Central memory CD8-positive, alpha-beta T cell (primary cell): ENCODE data around the gene CHAD.

Source experiments
- ATAC-seq: fragments of 150-1000 bp; cut with Tn5 transposase; replicated peaks from 2 replicates; pipeline ENCODE4 v1.10.0; 2022; ENCODE audit warnings: mild to moderate bottlenecking, moderate FRiP score, moderate number of reproducible peaks; ENCODE audit not compliant: poor library complexity, severe bottlenecking; ENCODE audit errors: extremely low read depth
- DNase-seq, 2 donors: peaks; one replicate each; pipeline ENCODE4 v3.0.0; 2021; ENCODE audit warnings: low spot score in 2 of 2
- H3K27ac Mint-ChIP-seq: one replicate; pipeline ENCODE4 v1.8.0; 2022; ENCODE audit warnings: low read depth, mild to moderate bottlenecking, moderate library complexity, mixed read lengths
- H3K27me3 Mint-ChIP-seq: one replicate; pipeline ENCODE4 v1.8.0; 2022; ENCODE audit warnings: mixed read lengths
- H3K36me3 Mint-ChIP-seq: one replicate; pipeline ENCODE4 v1.8.0; 2022; ENCODE audit warnings: mild to moderate bottlenecking, moderate library complexity, mixed read lengths; ENCODE audit not compliant: insufficient read depth
- H3K4me1 Mint-ChIP-seq: one replicate; pipeline ENCODE4 v1.8.0; 2022; ENCODE audit warnings: mixed read lengths
- H3K4me3 Mint-ChIP-seq: one replicate; pipeline ENCODE4 v1.8.0; 2022; ENCODE audit warnings: mild to moderate bottlenecking, moderate library complexity, mixed read lengths
- H3K9me3 Mint-ChIP-seq: one replicate; pipeline ENCODE4 v1.8.0; 2022; ENCODE audit warnings: mixed read lengths

Gene CHAD

GRCh38 chr17:50484386-50485155 lies 15.9 kb upstream of the CHAD start:
- no peak for ATAC-seq
- Mint-ChIP-seq H3K27me3 (no peaks in the 10 kb centered on the region), H3K4me3 (no peak overlapping the region), H3K9me3 (no peaks in the 10 kb centered on the region), H3K27ac (peak overlapping the region; percentile 22), H3K4me1 (peaks cover 9% of the 10 kb centered on the region), H3K36me3 (peaks cover 22% of the 10 kb centered on the region)
- DNase-seq = no peak

GRCh38 chr17:50483266-50483665 lies 14.6 kb upstream of the CHAD start:
- Mint-ChIP-seq H3K9me3 (no peaks in the 10 kb centered on the region), H3K4me1 (peaks cover 17% of the 10 kb centered on the region), H3K27ac (no peak overlapping the region), H3K27me3 (no peaks in the 10 kb centered on the region), H3K4me3 (no peak overlapping the region), H3K36me3 (peaks cover 24% of the 10 kb centered on the region)
- ATAC-seq = no peak
- DNase-seq = no peak

- Mint-ChIP-seq H3K4me1 (peaks cover 21% of the 10 kb centered on the region), H3K9me3 (no peaks in the 10 kb centered on the region), H3K36me3 (peaks cover 24% of the 10 kb centered on the region), H3K27me3 (no peaks in the 10 kb centered on the region), H3K27ac (no peak overlapping the region), H3K4me3 (no peak overlapping the region)
- no peak for ATAC-seq
- DNase-seq = peak; percentile 49 to 65
These were observed 13.8 kb upstream of the CHAD start for GRCh38 chr17:50482516-50482915.

GRCh38 chr17:50482110-50482509 lies 13.4 kb upstream of the CHAD start:
- Mint-ChIP-seq H3K36me3 (peaks cover 24% of the 10 kb centered on the region), H3K4me1 (peaks cover 21% of the 10 kb centered on the region), H3K27ac (no peak overlapping the region), H3K9me3 (no peaks in the 10 kb centered on the region), H3K27me3 (no peaks in the 10 kb centered on the region), H3K4me3 (no peak overlapping the region)
- DNase-seq (no peak), ATAC-seq (no peak)

DNA sequence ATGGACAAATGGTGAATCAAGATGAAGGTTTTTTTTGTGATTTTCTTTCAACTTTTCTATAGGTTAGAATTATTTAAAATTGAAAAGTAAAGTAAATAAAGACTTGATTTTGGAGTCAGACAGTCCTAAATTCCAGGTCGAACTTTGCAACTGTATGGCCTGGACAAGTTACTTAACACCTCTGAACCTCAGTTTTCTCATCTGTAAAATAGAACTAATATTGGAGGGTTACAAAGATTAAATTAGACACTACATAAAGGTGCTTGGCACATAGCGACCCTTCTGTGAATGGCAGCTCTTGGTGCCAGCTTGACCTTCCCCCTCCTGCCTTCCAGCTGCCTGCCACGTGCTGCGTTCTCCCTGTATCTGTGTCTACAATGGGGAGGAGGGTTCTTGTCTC lies 13.0 kb upstream of the CHAD start:
- no peak overlapping the region for H3K27ac Mint-ChIP-seq
- H3K27me3 Mint-ChIP-seq = no peaks in the 10 kb centered on the region
- H3K4me3 Mint-ChIP-seq = no peak overlapping the region
- DNase-seq (no peak), ATAC-seq (no peak)
- H3K36me3 Mint-ChIP-seq = peaks cover 24% of the 10 kb centered on the region
- peaks cover 21% of the 10 kb centered on the region for H3K4me1 Mint-ChIP-seq
- no peaks in the 10 kb centered on the region for H3K9me3 Mint-ChIP-seq

DNA sequence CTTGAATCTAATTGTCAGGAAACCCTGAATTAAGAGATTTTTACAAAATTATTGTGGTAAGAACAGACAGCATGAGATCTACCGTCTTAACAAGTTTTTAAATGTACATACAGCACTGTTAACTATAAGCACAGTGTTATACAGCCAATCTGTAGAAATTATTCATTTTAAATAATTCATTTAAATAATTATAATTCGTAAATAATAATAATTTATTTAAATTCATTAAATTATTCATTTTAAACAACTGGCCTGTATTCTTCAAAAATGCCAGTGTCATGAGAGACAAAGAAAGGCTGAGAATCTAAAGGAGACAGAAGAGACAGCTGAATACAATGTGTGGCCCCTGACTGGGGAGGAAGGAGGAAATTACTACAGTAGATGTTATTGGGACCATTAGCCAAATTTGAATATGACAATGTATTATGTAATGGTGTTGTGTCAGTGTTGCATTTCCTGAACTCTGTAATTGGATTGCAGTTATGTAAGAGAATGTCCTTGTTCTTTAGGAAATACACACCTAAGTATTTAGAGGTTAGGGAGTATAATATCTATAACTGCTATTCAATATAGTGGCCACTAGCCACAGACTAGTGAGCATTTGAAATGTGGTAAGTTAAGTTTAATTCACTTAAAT lies 12.3 kb upstream of the CHAD start:
- H3K27me3 Mint-ChIP-seq = no peaks in the 10 kb centered on the region
- H3K4me3 Mint-ChIP-seq = no peak overlapping the region
- no peaks in the 10 kb centered on the region for H3K9me3 Mint-ChIP-seq
- no peak for ATAC-seq
- DNase-seq = no peak
- no peak overlapping the region for H3K27ac Mint-ChIP-seq
- peaks cover 21% of the 10 kb centered on the region for H3K4me1 Mint-ChIP-seq
- peaks cover 19% of the 10 kb centered on the region for H3K36me3 Mint-ChIP-seq

- Mint-ChIP-seq H3K36me3 (peaks cover 14% of the 10 kb centered on the region), H3K9me3 (no peaks in the 10 kb centered on the region), H3K27me3 (no peaks in the 10 kb centered on the region), H3K4me3 (peak overlapping the region; percentile 75), H3K27ac (no peak overlapping the region), H3K4me1 (peaks cover 21% of the 10 kb centered on the region)
- DNase-seq (no peak), ATAC-seq (no peak)
These were observed 11.6 kb upstream of the CHAD start for GRCh38 chr17:50480142-50480764.

GRCh38 chr17:50479522-50480141 lies 11.0 kb upstream of the CHAD start:
- peak; percentile 26 to 44 for DNase-seq
- no peak overlapping the region for H3K27ac Mint-ChIP-seq
- ATAC-seq = peak; percentile 66
- peaks cover 21% of the 10 kb centered on the region for H3K4me1 Mint-ChIP-seq
- no peaks in the 10 kb centered on the region for H3K9me3 Mint-ChIP-seq
- H3K4me3 Mint-ChIP-seq = peak overlapping the region; percentile 75
- H3K27me3 Mint-ChIP-seq = no peaks in the 10 kb centered on the region
- peaks cover 14% of the 10 kb centered on the region for H3K36me3 Mint-ChIP-seq

- peaks cover 21% of the 10 kb centered on the region for H3K4me1 Mint-ChIP-seq
- peak; percentile 64 to 68 for DNase-seq
- H3K4me3 Mint-ChIP-seq = peak within 1 kb of the TSS; percentile 75
- H3K27ac Mint-ChIP-seq = peak within 1 kb of the TSS; percentile 93
- H3K36me3 Mint-ChIP-seq = peaks cover 9% of the 10 kb centered on the region
- H3K27me3 Mint-ChIP-seq = no peaks in the 10 kb centered on the region
- H3K9me3 Mint-ChIP-seq = no peaks in the 10 kb centered on the region
- ATAC-seq = peak; percentile 92
These were observed 10.0 kb upstream of the CHAD start, which contains the start of gene RSAD1 for GRCh38 chr17:50478391-50479381. Gene RSAD1, plus strand, starts transcription at chr17:50478860. Its CDS starts 25 bp downstream, at chr17:50478885.

GRCh38 chr17:50477976-50478375 lies 9.3 kb upstream of the CHAD start:
- H3K27me3 Mint-ChIP-seq = no peaks in the 10 kb centered on the region
- peaks cover 21% of the 10 kb centered on the region for H3K4me1 Mint-ChIP-seq
- H3K4me3 Mint-ChIP-seq = peak overlapping the region; percentile 75
- no peaks in the 10 kb centered on the region for H3K9me3 Mint-ChIP-seq
- peak overlapping the region; percentile 93 for H3K27ac Mint-ChIP-seq
- no peak for ATAC-seq
- H3K36me3 Mint-ChIP-seq = peaks cover 6% of the 10 kb centered on the region
- no peak for DNase-seq

DNA sequence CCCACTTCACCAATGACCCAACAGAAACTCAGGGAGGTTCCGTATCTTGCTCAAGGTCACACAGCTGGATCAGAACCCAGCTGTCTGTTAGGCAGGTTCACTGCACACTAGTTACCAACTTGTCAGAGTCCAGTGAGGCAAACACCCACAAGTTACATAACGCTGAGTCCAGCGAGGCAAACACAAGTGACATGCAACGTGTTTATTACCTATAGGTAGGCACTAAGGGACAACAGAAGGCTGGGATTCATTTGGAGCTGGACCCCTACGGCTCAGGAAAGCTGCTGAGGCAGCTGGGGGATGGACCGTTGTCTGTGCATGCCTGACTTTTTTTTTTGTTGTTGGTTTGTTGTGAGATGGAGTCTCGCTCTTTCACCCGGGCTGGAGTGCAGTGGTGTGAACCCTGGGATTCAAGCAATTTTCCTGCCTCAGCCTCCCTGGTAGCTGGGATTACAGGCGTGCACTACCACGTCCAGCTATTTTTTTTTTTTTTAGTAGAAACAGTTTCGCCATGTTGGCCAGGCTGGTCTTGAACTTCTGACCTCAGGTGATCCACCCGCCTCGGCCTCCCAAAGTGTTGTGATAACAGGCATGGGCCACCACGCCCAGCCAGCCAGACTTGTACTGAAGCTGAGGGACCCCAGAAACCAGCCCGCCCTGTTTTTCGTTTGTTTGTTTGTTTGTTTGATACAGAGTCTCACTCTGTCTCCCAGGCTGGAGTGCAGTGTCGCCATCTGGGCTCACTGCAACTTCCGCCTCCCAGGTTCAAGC lies 8.1 kb upstream of the CHAD start:
- Mint-ChIP-seq H3K4me3 (no peak overlapping the region), H3K36me3 (peaks cover 3% of the 10 kb centered on the region), H3K9me3 (no peaks in the 10 kb centered on the region), H3K27me3 (no peaks in the 10 kb centered on the region), H3K27ac (no peak overlapping the region), H3K4me1 (peaks cover 21% of the 10 kb centered on the region)
- ATAC-seq (no peak), DNase-seq (no peak)
